Astrocyte of the hippocampus (primary cell): ENCODE results near the gene PLSCR1.

Source experiments
- DNase-seq: peaks from one replicate; pipeline ENCODE4 v3.0.0; 2011; ENCODE audit warnings: low read depth, low spot score

PLSCR1 gene

GRCh38 chr3:146544002-146544928, at the start of gene PLSCR1:
TSS of gene PLSCR1 (minus strand) at chr3:146544607. CDS start at chr3:146536552, 8,055 bp downstream.
- DNase-seq, result peak; percentile 95

GRCh38 chr3:146593776-146594175, 49.4 kb upstream of the PLSCR1 start:
- no peak for DNase-seq

- no peak for DNase-seq
Measured at GRCh38 chr3:146590521-146590920, 46.1 kb upstream of the PLSCR1 start.

GRCh38 chr3:146589899-146590508, 45.6 kb upstream of the PLSCR1 start:
- DNase-seq, result peak; percentile 59

GRCh38 chr3:146585156-146585555, 40.7 kb upstream of the PLSCR1 start:
- no peak for DNase-seq

GRCh38 chr3:146581951-146582467, 37.6 kb upstream of the PLSCR1 start:
- peak; percentile 9 for DNase-seq

GRCh38 chr3:146581080-146581601, 36.7 kb upstream of the PLSCR1 start:
- no peak for DNase-seq

GRCh38 chr3:146577662-146578061, 33.3 kb upstream of the PLSCR1 start:
- DNase-seq, result peak; percentile 66

- no peak for DNase-seq
Measured at GRCh38 chr3:146575636-146576035, 31.2 kb upstream of the PLSCR1 start.

GRCh38 chr3:146574173-146574572, 29.8 kb upstream of the PLSCR1 start:
- no peak for DNase-seq

GRCh38 chr3:146569314-146569713, 24.9 kb upstream of the PLSCR1 start:
- DNase-seq, result no peak

GRCh38 chr3:146566138-146566537, 21.7 kb upstream of the PLSCR1 start:
- DNase-seq, result no peak

- DNase-seq, result no peak
Measured at GRCh38 chr3:146561879-146562278, 17.5 kb upstream of the PLSCR1 start.

GRCh38 chr3:146561463-146561862, 17.1 kb upstream of the PLSCR1 start:
- no peak for DNase-seq

- no peak for DNase-seq
Measured at GRCh38 chr3:146560678-146561077, 16.3 kb upstream of the PLSCR1 start.

- no peak for DNase-seq
Measured at GRCh38 chr3:146559388-146559787, 15.0 kb upstream of the PLSCR1 start.

- DNase-seq, result no peak
Measured at GRCh38 chr3:146558781-146559180, 14.4 kb upstream of the PLSCR1 start.

- no peak for DNase-seq
Measured at GRCh38 chr3:146557745-146558144, 13.3 kb upstream of the PLSCR1 start.

GRCh38 chr3:146555311-146555710, 10.9 kb upstream of the PLSCR1 start:
- DNase-seq, result no peak

- DNase-seq, result no peak
Measured at GRCh38 chr3:146554151-146554760, 9.8 kb upstream of the PLSCR1 start.

- DNase-seq, result peak; percentile 68
Measured at GRCh38 chr3:146550743-146551510, 6.5 kb upstream of the PLSCR1 start.
